Measurements from ENCODE around the gene SYNDIG1.

Gene SYNDIG1

GRCh38 chr20:24441661-24442060 lies 27.8 kb upstream of the SYNDIG1 start:
- Mint-ChIP-seq H3K36me3 (no peaks in the 10 kb centered on the region), H3K4me1 (ENCODE audit: low read depth) (no peaks in the 10 kb centered on the region), H3K27ac (no peak overlapping the region), H3K9me3 (ENCODE audit: low read depth) (no peaks in the 10 kb centered on the region), H3K27me3 (no peaks in the 10 kb centered on the region), H3K4me3 (no peak overlapping the region)

GRCh38 chr20:24442909-24443308 lies 26.5 kb upstream of the SYNDIG1 start:
- Mint-ChIP-seq H3K4me1 (ENCODE audit: low read depth) (peaks cover 1% of the 10 kb centered on the region), H3K27ac (no peak overlapping the region), H3K4me3 (no peak overlapping the region), H3K9me3 (ENCODE audit: low read depth) (no peaks in the 10 kb centered on the region), H3K36me3 (no peaks in the 10 kb centered on the region), H3K27me3 (no peaks in the 10 kb centered on the region)

GRCh38 chr20:24443436-24443835 lies 26.0 kb upstream of the SYNDIG1 start:
- Mint-ChIP-seq H3K36me3 (no peaks in the 10 kb centered on the region), H3K27me3 (no peaks in the 10 kb centered on the region), H3K4me1 (ENCODE audit: low read depth) (peaks cover 4% of the 10 kb centered on the region), H3K27ac (no peak overlapping the region), H3K9me3 (ENCODE audit: low read depth) (no peaks in the 10 kb centered on the region), H3K4me3 (no peak overlapping the region)

DNA sequence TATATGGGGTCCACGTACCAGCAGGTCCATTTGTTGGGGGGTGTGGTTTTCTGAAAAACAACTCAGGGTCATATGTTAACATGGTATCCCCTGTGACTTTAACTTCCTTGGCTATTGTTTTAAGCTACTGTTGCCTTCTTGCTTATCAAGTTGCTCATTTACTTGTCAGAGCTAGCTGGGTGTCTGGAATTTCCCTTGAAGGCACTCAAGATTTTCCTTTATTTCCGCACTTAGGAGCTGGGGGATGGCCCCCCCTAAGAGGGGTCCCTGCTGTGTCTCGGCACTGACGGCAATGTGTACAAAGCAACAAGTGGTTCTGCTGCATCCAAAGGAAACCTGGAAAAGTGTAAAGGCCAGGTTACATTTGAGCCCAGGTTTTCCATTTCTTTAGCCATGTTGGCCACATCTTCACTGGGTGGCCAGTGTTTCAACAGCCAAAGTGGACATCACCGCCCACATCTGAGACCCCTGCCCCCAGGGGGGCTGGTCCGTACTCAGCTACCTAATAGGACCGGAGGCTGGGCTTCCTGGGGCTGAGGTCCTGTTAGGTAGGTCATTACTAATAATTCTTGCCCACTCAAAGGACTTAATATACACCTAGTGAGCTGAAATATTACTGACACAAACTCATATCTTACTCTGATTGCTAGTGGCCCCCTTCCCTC lies 24.8 kb upstream of the SYNDIG1 start:
- Mint-ChIP-seq H3K27ac (no peak overlapping the region), H3K4me3 (no peak overlapping the region), H3K36me3 (no peaks in the 10 kb centered on the region), H3K4me1 (ENCODE audit: low read depth) (peaks cover 4% of the 10 kb centered on the region), H3K27me3 (no peaks in the 10 kb centered on the region), H3K9me3 (ENCODE audit: low read depth) (no peaks in the 10 kb centered on the region)

GRCh38 chr20:24445510-24446170 lies 23.8 kb upstream of the SYNDIG1 start:
- no peaks in the 10 kb centered on the region for H3K9me3 Mint-ChIP-seq (ENCODE audit: low read depth)
- no peaks in the 10 kb centered on the region for H3K36me3 Mint-ChIP-seq
- no peak overlapping the region for H3K4me3 Mint-ChIP-seq
- no peaks in the 10 kb centered on the region for H3K27me3 Mint-ChIP-seq
- H3K27ac Mint-ChIP-seq: no peak overlapping the region
- H3K4me1 Mint-ChIP-seq (ENCODE audit: low read depth): peaks cover 4% of the 10 kb centered on the region

DNA sequence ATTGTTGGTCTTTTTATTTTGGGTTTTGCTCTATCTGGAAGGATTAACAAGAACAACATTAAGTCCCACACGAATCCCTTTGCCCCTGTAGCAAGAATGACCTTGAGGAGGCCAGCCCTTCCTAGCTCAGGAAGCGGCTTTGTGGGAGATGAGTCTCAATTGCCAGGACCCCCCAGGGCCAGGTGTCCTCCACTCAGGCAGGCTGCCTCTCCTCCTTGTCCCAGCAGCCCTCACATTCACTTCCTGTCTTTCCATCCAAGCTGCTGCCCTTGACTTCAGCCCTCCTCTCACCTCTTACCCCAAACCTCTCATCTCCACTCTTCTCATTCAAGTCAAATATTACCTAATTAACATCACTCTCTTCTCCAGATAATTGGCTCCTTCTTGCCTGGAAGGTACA lies 22.6 kb upstream of the SYNDIG1 start:
- H3K4me1 Mint-ChIP-seq (ENCODE audit: low read depth): peaks cover 4% of the 10 kb centered on the region
- H3K4me3 Mint-ChIP-seq: no peak overlapping the region
- H3K9me3 Mint-ChIP-seq (ENCODE audit: low read depth): no peaks in the 10 kb centered on the region
- no peaks in the 10 kb centered on the region for H3K36me3 Mint-ChIP-seq
- H3K27me3 Mint-ChIP-seq: no peaks in the 10 kb centered on the region
- H3K27ac Mint-ChIP-seq: no peak overlapping the region

DNA sequence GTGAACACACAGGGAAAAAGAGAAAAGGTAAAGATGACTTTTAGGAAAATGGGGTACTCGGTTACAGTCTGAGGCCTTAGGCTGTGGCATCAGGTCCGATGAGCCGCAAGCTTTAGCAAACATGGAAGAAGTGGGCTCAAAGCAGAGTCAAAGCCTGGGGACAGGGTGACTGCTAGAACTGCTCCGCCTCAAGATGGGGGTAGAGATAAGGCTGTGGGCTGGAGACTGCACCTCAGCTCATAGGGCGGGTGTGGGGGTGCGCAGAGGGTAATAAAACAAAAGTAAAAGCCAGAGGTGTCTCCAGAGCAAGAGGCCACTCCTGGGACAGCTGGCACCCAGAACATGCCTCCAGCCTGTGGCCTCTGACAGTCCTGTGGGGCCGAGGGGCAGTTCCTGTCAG lies 21.3 kb upstream of the SYNDIG1 start:
- no peaks in the 10 kb centered on the region for H3K36me3 Mint-ChIP-seq
- H3K9me3 Mint-ChIP-seq (ENCODE audit: low read depth): no peaks in the 10 kb centered on the region
- no peak overlapping the region for H3K4me3 Mint-ChIP-seq
- H3K27me3 Mint-ChIP-seq: no peaks in the 10 kb centered on the region
- no peak overlapping the region for H3K27ac Mint-ChIP-seq
- H3K4me1 Mint-ChIP-seq (ENCODE audit: low read depth): peaks cover 4% of the 10 kb centered on the region

GRCh38 chr20:24449026-24449720 lies 20.3 kb upstream of the SYNDIG1 start:
- Mint-ChIP-seq H3K27ac (no peak overlapping the region), H3K4me1 (ENCODE audit: low read depth) (peaks cover 8% of the 10 kb centered on the region), H3K36me3 (no peaks in the 10 kb centered on the region), H3K4me3 (no peak overlapping the region), H3K9me3 (ENCODE audit: low read depth) (no peaks in the 10 kb centered on the region), H3K27me3 (no peaks in the 10 kb centered on the region)

- H3K4me3 Mint-ChIP-seq: no peak overlapping the region
- no peaks in the 10 kb centered on the region for H3K9me3 Mint-ChIP-seq (ENCODE audit: low read depth)
- no peaks in the 10 kb centered on the region for H3K36me3 Mint-ChIP-seq
- peaks cover 8% of the 10 kb centered on the region for H3K4me1 Mint-ChIP-seq (ENCODE audit: low read depth)
- H3K27me3 Mint-ChIP-seq: no peaks in the 10 kb centered on the region
- no peak overlapping the region for H3K27ac Mint-ChIP-seq
Observed at GRCh38 chr20:24450177-24450576, 19.3 kb upstream of the SYNDIG1 start.

GRCh38 chr20:24450624-24451376 lies 18.6 kb upstream of the SYNDIG1 start:
- peaks cover 8% of the 10 kb centered on the region for H3K4me1 Mint-ChIP-seq (ENCODE audit: low read depth)

DNA sequence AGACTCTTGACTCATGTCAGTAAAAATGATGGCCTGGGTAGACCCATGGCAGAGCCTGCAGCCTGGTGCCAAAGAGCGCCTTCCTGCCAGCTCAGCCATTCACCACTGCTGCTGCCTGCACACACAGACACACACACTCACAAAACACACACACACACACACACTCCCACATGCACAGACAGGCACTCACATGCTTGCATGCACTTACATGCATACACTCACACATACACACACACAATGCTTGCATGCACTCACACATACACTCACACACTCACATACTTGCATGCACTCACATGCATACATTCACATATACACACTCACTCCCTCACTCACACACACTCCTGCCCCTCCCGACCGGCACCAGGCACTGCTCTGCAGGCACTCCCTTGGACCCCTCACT lies 18.0 kb upstream of the SYNDIG1 start:
- no peak overlapping the region for H3K4me3 Mint-ChIP-seq
- no peaks in the 10 kb centered on the region for H3K9me3 Mint-ChIP-seq (ENCODE audit: low read depth)
- peaks cover 8% of the 10 kb centered on the region for H3K4me1 Mint-ChIP-seq (ENCODE audit: low read depth)
- H3K27me3 Mint-ChIP-seq: no peaks in the 10 kb centered on the region
- H3K27ac Mint-ChIP-seq: no peak overlapping the region
- H3K36me3 Mint-ChIP-seq: no peaks in the 10 kb centered on the region

More at GRCh38 chr20:24450624-24451376, 18.6 kb upstream of the SYNDIG1 start:
- Mint-ChIP-seq H3K4me3 (no peak overlapping the region), H3K27me3 (no peaks in the 10 kb centered on the region), H3K9me3 (ENCODE audit: low read depth) (no peaks in the 10 kb centered on the region), H3K36me3 (no peaks in the 10 kb centered on the region), H3K27ac (no peak overlapping the region)

- H3K27me3 Mint-ChIP-seq: no peaks in the 10 kb centered on the region
- H3K27ac Mint-ChIP-seq: no peak overlapping the region
Observed at GRCh38 chr20:24452016-24452415, 17.4 kb upstream of the SYNDIG1 start.

DNA sequence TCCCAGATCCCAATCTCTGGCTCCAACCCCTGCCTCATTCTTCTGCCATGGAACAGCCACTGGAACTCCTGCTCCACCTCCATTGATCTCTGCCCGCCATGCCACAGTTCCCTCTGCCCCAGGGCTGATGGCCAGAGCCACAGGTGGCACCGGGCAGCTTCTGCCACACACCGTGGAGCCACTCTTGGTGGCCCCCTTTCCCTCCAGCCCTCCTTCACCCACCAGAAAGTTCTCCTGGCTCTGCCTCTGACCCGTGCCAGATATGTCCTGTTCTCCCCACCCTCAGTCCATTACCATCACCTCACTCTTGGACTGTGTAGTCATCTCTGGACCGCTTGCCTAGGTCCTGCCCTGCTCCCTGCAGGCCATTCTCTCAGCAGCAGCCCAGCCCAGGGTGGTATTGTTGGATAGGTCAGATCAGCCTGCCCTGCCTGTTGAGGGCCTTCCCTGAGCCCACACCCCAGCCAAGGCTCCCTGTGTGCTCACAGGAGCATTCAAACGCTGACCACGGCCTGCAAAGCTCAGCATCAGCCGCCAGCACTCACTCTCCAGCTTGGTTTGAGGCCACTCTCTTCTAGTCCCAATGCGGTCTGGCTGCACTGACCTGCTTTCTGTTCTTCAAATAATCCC lies 16.8 kb upstream of the SYNDIG1 start:
- Mint-ChIP-seq H3K27ac (no peak overlapping the region), H3K27me3 (no peaks in the 10 kb centered on the region), H3K4me3 (no peak overlapping the region), H3K36me3 (no peaks in the 10 kb centered on the region), H3K4me1 (ENCODE audit: low read depth) (peaks cover 8% of the 10 kb centered on the region), H3K9me3 (ENCODE audit: low read depth) (no peaks in the 10 kb centered on the region)

More at GRCh38 chr20:24452016-24452415, 17.4 kb upstream of the SYNDIG1 start:
- no peaks in the 10 kb centered on the region for H3K36me3 Mint-ChIP-seq
- no peak overlapping the region for H3K4me3 Mint-ChIP-seq
- peaks cover 8% of the 10 kb centered on the region for H3K4me1 Mint-ChIP-seq (ENCODE audit: low read depth)
- no peaks in the 10 kb centered on the region for H3K9me3 Mint-ChIP-seq (ENCODE audit: low read depth)

DNA sequence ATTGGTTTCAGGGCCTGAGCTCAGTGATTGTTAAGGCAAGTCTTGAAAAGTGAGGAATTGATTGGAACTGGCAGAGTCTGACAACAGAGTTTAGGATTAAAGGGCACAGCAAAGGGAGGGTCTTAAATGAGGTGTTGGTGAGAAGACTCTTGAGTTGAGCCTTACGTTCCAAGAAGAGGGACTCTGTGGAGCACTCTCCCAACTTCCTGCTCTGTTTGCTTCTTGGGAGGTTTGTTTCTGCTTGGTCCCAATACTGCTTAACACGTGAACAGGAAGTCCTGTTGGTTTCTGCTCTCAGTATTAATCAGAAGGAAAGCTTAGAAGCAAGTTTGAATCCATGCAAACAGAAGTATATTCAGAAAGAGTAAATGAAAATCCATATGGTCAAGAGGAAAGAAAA lies 15.6 kb upstream of the SYNDIG1 start:
- Mint-ChIP-seq H3K36me3 (no peaks in the 10 kb centered on the region), H3K27me3 (peaks cover 2% of the 10 kb centered on the region), H3K4me3 (no peak overlapping the region), H3K27ac (no peak overlapping the region), H3K4me1 (ENCODE audit: low read depth) (peaks cover 4% of the 10 kb centered on the region), H3K9me3 (ENCODE audit: low read depth) (no peaks in the 10 kb centered on the region)
